ENCODE results near the gene L1CAM.
"Not testable (repeated sequence)": the region's sequence is repeated elsewhere in the genome, so short reads cannot be mapped to it uniquely, and the experiment has no call there.

The L1CAM gene

DNA sequence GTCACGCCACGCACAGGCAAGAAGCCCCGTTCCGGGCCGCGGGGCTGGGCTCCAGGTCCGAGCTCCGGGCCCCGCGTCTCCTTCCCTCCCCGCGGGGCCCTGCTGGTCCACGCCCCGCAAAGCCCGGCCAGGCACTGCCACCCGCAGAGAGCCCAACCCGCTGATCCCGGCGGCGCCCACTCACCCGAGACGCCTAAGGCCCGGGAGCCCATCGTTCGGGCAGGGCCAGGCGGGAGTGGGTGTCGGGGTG, 56.5 kb downstream of the L1CAM start:
- Mint-ChIP-seq H3K9me3 (no peaks in the 10 kb centered on the region), H3K4me1 (peaks cover 13% of the 10 kb centered on the region), H3K4me3 (peak overlapping the region; percentile 61), H3K27ac (no peak overlapping the region), H3K36me3 (peaks cover 5% of the 10 kb centered on the region)
- no peak for DNase-seq (ENCODE audit: low spot score in 2 of 2)
- peak; percentile 35 for ATAC-seq

DNA sequence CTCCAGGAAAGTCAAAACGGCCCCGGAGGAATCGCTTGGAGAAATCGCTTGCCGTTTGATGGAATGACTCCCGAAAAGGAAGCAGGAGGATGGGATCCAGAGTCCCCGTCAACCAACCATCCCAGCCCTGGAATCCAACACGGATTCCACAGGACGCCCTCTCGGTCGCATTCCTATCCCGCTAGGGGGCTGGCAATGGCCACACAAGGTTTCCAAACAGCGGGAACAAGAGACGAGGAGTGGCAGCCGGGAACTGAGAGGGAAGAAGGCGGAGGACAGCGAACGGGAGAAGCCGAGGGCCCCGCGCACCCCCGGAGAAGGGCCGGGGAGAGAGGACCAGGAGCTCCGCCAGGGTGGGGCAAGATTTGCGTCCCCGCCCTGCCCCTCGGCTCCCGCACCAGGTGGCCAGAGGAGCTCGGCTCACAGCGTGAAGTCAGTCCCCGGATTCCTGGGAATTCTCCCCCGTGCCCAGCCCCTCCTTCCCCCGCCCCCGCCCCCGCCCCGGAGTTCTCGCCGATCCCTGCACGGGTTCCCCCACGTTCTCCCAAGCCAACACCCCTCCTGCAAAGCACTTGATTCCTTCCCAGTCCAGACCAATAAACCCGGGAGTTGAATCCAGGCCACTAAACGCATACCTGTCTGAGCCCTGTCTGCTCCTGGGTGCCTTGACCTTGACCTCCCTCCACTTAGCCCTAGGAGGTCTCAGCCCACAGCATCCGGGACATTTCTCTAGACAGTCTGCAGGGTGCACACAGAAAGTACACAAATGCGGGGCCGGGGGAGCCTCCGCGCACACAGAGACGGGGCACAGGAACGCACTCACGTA, 57.0 kb downstream of the L1CAM start:
- H3K36me3 Mint-ChIP-seq, result peaks cover 5% of the 10 kb centered on the region
- no peak overlapping the region for H3K27ac Mint-ChIP-seq
- DNase-seq (ENCODE audit: low spot score in 2 of 2) (no peak), ATAC-seq (peak; percentile 53)
- peaks cover 13% of the 10 kb centered on the region for H3K4me1 Mint-ChIP-seq
- H3K4me3 Mint-ChIP-seq, result peak overlapping the region; percentile 61
- no peaks in the 10 kb centered on the region for H3K9me3 Mint-ChIP-seq

DNA sequence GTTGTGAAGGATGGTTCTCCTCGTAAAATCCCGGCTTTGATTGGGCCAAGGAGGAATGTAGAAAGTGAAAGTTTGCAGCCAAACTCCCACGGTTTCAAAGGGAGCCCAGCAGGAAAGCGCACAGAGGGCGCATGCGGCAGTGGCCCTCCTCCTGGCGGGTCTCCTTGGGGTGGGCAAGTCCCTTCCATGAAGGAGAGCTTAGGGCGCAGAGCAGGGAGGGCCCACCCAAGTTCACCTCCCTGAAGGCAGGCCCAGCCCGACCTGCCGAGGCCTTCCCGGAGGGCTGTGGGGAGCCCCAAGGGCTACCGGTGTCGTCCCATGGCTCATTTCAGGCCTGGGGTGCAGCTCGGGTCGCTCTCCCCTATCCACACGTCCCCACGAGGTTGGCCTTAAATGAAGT, 57.7 kb downstream of the L1CAM start:
- Mint-ChIP-seq H3K9me3 (no peaks in the 10 kb centered on the region), H3K36me3 (peaks cover 5% of the 10 kb centered on the region), H3K4me3 (peak overlapping the region; percentile 61), H3K27ac (no peak overlapping the region), H3K4me1 (peaks cover 17% of the 10 kb centered on the region)
- no peak for DNase-seq (ENCODE audit: low spot score in 2 of 2)
- no peak for ATAC-seq

DNA sequence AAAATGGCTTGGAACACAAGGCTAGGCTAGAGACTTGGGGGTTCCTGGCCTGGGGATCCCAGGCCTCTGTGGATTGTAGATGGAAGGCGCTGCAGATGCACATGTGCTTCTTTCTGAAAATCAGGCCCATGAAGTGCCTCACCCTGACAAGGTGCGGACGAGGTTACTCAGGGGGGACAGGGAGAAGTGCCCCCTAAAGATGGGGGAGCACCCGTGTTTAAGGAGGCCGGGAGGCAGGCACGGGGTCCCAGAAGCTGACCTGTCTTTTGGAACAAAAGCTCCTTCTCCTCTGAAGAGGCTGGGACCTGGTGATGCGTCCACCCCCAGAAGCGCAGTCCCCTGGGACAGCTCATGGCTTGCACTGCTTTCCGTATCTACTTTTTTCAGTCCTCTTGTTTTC, 58.1 kb downstream of the L1CAM start:
- Mint-ChIP-seq H3K9me3 (no peaks in the 10 kb centered on the region), H3K4me1 (peaks cover 17% of the 10 kb centered on the region), H3K27ac (no peak overlapping the region), H3K36me3 (peaks cover 5% of the 10 kb centered on the region), H3K4me3 (no peak overlapping the region)
- no peak for ATAC-seq
- no peak for DNase-seq (ENCODE audit: low spot score in 2 of 2)

DNA sequence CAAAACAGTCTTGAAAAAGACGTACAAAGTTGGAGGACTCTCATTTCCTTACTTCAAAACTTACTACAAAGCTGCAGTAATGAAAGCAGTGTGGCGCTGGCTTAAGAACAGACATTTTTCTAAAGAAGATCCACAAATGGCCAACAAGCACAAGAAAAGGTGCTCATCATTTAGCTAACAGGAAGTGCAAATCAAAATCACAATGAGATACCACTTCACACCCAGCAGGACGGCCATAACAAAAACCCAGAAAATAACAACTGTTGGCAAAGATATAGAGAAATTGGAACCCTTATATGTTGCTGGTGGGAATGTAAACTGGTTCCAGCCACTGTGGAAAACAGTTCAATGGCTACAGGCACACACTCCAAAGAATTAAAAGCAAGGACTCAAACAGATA, 59.0 kb downstream of the L1CAM start:
- ATAC-seq, result no peak
- Mint-ChIP-seq H3K9me3 (no peaks in the 10 kb centered on the region), H3K36me3 (peaks cover 5% of the 10 kb centered on the region), H3K4me3 (no peak overlapping the region), H3K27ac (no peak overlapping the region), H3K4me1 (peaks cover 25% of the 10 kb centered on the region)
- no peak for DNase-seq (ENCODE audit: low spot score in 2 of 2)

DNA sequence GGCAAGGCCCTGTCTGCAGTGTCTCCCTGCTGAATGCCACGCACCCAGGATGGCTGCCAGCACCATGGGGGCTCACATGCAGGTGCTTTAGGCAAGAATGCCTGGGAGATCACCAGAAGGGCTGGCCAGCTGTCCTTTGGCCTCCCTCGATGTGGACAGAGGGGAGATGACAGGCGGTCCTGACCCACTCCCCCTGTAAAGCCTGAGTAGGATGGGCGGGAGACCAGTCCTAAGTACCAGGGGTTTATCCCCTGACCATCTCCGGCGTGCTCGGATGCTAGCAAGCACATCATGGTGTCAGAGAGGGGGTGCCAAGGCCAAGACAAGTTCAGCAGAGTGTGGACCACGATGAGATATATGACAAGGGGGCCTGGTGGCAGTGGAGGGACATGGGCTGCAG, 60.9 kb downstream of the L1CAM start:
- DNase-seq (ENCODE audit: low spot score in 2 of 2) (no peak), ATAC-seq (no peak)
- Mint-ChIP-seq H3K4me1 (peaks cover 37% of the 10 kb centered on the region), H3K4me3 (no peak overlapping the region), H3K27ac (no peak overlapping the region), H3K36me3 (peaks cover 5% of the 10 kb centered on the region), H3K9me3 (no peaks in the 10 kb centered on the region)

DNA sequence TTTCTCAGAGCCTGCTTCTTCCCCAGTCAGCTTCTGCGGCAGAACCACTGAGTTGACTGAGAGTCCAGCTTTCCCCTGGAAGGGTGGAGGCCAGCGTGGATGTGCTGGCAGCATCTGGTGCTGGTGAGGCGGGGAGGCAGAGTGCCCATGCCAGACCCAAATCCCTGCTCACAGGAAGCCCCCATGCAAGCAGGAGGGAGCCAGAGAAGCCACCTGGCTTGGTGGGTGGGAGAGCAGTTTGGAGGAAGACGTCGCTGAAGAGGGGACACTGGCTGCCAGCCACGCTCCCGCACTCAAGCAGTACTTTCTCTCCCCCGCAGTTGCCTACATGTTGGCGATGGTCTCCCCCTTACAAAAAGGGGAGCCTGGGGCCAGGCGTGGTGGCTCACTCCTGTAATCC, 61.6 kb downstream of the L1CAM start:
- peaks cover 42% of the 10 kb centered on the region for H3K4me1 Mint-ChIP-seq
- H3K4me3 Mint-ChIP-seq, result no peak overlapping the region
- peaks cover 5% of the 10 kb centered on the region for H3K36me3 Mint-ChIP-seq
- no peaks in the 10 kb centered on the region for H3K9me3 Mint-ChIP-seq
- H3K27ac Mint-ChIP-seq, result no peak overlapping the region
- DNase-seq (ENCODE audit: low spot score in 2 of 2), result no peak
- ATAC-seq, result no peak

DNA sequence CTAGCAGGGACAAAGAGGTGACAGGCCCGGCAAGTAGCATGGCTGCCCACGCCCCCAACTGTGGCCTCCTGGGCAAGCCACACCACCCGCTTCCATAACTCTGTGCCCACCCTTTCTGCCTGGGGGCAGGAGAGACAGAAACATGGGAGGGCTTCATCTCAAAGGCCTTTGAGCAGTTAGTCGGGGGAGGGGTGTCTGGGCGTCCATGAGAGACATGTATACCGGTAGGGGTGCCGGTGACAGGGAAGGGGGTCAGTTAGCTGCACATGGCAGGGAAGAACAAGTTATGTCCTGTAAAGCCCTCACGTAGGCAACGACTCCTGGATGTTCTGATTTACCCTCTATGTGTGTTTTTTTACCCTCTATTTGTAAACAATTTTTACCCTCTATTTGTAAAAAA, 64.9 kb downstream of the L1CAM start:
- H3K27ac Mint-ChIP-seq, result no peak overlapping the region
- ATAC-seq (no peak), DNase-seq (ENCODE audit: low spot score in 2 of 2) (no peak)
- no peaks in the 10 kb centered on the region for H3K9me3 Mint-ChIP-seq
- H3K4me3 Mint-ChIP-seq, result no peak overlapping the region
- peaks cover 45% of the 10 kb centered on the region for H3K4me1 Mint-ChIP-seq
- H3K36me3 Mint-ChIP-seq, result no peaks in the 10 kb centered on the region

DNA sequence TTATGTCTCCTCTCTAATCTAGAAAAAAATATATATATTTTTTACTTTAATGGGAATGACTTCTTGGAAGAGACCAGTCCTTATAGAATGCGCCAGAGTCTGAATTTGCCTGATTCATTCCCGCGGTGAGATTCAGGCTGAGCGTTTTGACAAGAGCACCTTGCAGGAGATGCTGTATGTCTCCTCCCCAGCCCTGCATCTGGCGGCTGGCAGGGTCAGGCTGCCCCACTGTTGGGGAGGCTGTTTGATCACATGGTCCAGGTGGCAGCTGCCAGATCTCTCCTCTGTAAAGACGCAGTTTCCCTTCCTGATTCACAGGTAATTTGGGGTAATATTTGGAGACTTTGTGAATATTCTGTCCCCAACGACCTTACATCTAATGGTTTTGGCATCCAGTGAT, 65.4 kb downstream of the L1CAM start:
- Mint-ChIP-seq H3K9me3 (no peaks in the 10 kb centered on the region), H3K4me3 (no peak overlapping the region), H3K4me1 (peaks cover 45% of the 10 kb centered on the region), H3K27ac (no peak overlapping the region), H3K36me3 (no peaks in the 10 kb centered on the region)
- ATAC-seq (no peak), DNase-seq (ENCODE audit: low spot score in 2 of 2) (no peak)

DNA sequence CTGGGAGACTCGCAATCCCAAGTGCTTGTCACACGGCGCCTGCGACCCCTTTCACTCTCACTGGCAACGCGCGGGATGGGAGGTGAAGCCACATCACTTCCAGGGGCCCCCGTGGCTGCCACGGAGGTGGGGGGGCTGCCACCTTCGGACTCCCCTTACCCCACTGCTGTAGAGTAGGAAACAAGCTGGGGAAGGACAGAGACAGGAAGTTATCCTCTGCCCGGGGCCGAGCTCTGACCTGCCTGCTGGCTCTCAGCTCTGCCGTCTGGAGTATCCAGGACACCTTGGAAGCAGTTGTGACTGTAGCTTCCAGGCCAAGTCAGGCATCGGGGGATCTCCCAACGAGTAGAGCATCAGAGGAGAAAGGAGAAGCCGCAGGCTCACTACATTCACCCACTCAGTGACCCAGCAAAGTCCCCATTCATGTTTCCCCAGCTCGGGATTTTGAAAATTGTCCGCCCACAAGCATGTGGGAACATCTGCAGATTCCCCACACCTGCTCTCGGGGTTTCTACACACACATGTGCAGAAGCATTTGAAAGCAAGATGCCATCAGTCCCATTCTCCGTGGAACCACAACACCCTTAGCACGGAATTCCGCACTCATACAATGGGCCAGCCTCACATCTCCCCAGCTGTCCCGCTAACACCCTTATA, 66.5 kb downstream of the L1CAM start:
- no peaks in the 10 kb centered on the region for H3K36me3 Mint-ChIP-seq
- H3K4me3 Mint-ChIP-seq, result peak overlapping the region; percentile 58
- ATAC-seq (no peak), DNase-seq (ENCODE audit: low spot score in 2 of 2) (no peak)
- H3K27ac Mint-ChIP-seq, result no peak overlapping the region
- peaks cover 52% of the 10 kb centered on the region for H3K4me1 Mint-ChIP-seq
- H3K9me3 Mint-ChIP-seq, result no peaks in the 10 kb centered on the region

DNA sequence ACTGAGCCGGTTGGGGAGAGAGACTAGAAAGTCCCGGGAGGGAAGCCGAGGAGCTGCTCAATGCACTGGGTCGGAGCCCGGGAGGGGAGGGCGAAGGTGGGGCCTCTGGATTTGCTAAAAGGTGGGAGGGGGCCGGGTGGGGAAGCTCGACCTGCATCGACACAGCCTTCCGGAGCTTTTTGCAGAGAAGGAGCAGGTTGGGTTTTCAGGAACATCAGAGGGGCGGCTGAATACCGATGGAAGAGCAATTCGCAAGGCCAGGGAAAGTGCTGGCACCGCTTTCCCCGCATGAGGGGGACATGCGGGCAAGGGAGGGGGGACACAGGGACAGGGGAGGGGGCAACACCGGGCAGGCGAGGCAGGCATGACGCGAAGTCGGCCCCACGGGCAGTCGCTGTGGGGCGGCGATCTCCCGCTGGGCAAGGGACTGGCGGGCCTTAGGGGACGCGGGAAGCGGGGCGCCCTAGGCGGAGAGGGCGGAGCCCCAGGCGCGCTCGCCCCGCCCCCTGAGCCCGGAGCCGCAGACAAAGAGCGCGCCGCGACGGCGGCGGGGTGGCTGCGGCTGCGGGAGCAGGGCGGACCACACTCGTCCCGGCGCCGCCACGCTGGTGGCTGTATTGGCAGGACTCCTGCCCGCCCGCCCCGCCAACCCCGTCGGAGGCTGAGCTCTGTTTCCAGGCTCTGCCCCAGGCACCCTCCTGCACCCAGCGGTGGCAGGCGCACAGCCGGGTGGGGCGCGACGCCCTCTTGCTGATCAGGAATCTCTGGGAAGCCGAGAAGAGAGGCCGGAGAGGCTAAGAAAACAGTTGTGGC, 67.2 kb downstream of the L1CAM start:
- H3K27ac Mint-ChIP-seq, result no peak overlapping the region
- peaks cover 53% of the 10 kb centered on the region for H3K4me1 Mint-ChIP-seq
- peak; percentile 44 to 69 for DNase-seq (ENCODE audit: low spot score in 2 of 2)

DNA sequence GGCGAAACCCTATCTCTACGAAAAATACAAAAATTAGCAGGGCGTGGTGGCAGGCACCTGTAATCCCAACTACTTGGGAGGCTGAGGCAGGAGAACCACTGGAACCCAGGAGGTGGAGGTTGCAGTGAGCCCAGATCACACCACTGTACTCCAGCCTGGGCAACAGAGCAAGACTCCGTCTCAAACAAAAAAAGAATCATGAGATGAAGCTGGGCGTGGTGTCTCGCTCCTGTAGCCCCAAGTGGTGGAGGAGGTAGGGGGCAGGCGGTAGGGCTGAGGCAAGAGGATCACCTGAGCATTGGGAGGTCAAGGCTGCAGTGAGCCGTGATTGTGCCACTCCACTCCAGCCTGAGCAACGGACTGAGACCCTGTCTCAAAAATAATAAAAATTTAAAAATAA, 67.9 kb downstream of the L1CAM start:
- DNase-seq (ENCODE audit: low spot score in 2 of 2); ATAC-seq; H3K9me3 Mint-ChIP-seq; H3K27ac Mint-ChIP-seq; H3K36me3 Mint-ChIP-seq: not testable (repeated sequence)
- peak overlapping the region; percentile 58 for H3K4me3 Mint-ChIP-seq
- H3K4me1 Mint-ChIP-seq, result peaks cover 54% of the 10 kb centered on the region

More for the DNA sequence above, 67.2 kb downstream of the L1CAM start:
- ATAC-seq, result peak; percentile 82
- Mint-ChIP-seq H3K9me3 (no peaks in the 10 kb centered on the region), H3K36me3 (no peaks in the 10 kb centered on the region), H3K4me3 (peak overlapping the region; percentile 58)

DNA sequence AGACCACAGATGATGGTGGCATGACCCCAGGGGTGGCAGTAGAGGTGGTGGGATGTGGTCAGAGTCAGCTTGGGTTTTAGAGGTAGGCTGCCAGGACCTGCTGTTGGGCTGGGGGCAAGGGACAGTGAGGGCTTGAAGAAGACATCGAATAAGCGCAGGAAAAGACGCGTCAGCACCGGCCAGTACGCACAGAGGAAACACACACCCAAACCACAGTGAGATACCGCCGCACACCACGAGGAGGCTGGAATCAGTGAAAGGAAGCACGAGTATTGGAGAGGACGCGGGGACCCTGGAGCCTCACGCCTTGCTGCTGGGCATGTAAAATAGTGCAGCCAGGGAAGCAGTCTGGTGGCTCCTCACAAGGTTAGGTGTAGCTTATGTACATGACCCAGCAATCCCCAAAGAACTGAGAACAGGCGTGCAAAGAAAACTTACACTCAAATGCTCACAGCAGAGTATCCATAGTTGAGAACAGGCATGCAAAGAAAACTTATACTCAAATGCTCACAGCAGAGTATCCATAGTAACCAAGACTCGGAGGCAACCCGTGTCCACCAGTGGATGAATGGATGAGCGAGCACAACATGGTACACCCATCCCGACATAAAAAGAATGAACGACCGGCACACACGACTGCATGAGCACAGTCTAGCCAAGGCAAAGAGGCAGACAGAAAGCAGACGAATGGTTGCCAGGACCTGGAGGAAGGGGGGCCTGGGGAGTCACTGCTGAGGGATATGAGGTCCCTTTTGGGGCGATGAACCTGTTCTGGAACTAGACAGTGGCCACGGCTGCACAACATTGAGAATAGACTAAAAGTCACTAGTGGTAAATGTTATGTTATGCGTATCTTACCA, 68.9 kb downstream of the L1CAM start:
- DNase-seq (ENCODE audit: low spot score in 2 of 2), result no peak
- H3K27ac Mint-ChIP-seq, result peak overlapping the region; percentile 40
- peak; percentile 77 for ATAC-seq
- peak overlapping the region; percentile 47 for H3K4me3 Mint-ChIP-seq
- H3K36me3 Mint-ChIP-seq, result no peaks in the 10 kb centered on the region
- peaks cover 49% of the 10 kb centered on the region for H3K4me1 Mint-ChIP-seq
- H3K9me3 Mint-ChIP-seq, result no peaks in the 10 kb centered on the region

DNA sequence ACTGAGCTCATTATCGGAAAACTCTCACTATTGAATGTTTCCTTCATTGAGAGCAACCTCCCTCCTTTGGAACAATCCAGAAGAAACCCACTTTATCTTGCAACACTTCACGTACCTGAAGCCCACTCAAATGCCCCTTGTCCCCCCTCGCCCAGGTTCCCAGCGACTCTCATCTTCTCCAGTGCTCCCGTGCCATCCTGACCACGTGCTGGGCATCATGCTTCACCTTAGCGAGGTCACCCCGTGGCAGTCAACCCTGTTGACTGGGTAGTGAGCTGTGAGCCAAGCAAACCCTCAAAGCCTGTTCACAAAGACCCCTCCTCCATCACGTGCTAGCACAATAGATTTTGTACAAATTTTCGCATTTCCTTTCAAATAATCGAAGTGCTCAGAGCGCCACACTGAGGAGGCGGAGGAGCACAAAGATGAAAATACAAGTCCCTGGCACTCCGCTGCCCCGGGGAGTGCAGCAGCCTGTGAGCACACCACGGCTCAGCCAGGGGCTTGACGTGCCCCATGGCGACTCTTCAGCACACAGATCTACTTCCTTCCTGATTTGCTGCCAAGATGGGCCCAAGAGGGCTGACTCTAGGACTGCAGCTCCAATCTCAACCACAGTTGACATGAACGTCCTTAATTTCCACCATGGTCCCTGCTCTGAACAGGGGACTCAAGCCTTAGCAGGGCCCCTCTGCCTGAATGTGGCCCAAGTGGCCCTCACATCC, 71.2 kb downstream of the L1CAM start:
- Mint-ChIP-seq H3K4me3 (peak overlapping the region; percentile 4), H3K27ac (peak overlapping the region; percentile 14), H3K4me1 (peaks cover 36% of the 10 kb centered on the region), H3K36me3 (no peaks in the 10 kb centered on the region), H3K9me3 (no peaks in the 10 kb centered on the region)
- no peak for DNase-seq (ENCODE audit: low spot score in 2 of 2)
- no peak for ATAC-seq
